Upper lobe of left lung (tissue), 6 donors: ENCODE data around the gene DIAPH2. TPM values are rescaled to one million over a fixed set of nuclear protein-coding genes. Genes with fewer than 3 reads are reported as not detected.
"Not testable (repeated sequence)": the region's sequence is repeated elsewhere in the genome, so short reads cannot be mapped to it uniquely, and the experiment has no call there.

Experiments
- ATAC-seq, 2 donors: fragments of 200-7000 bp; cut with Tn5 transposase; one replicate each; pipeline ENCODE4 v1.9.1; 2022; ENCODE audit warnings: mild to moderate bottlenecking in 2 of 2, moderate library complexity in 2 of 2; ENCODE audit not compliant: low FRiP score in 2 of 2
- DNase-seq, 2 donors: peaks; one replicate each; pipeline ENCODE4 v3.0.0-alpha.2; 2019 to 2020
- H3K27ac ChIP-seq, 4 donors: fragments of 200-600 bp; sonication (generic); one replicate each; pipeline ENCODE4 v1.5.1; 2016 to 2019
- H3K27me3 ChIP-seq, 4 donors: fragments of 200-600 bp; sonication (generic); one replicate each; pipeline ENCODE4 v1.5.1; 2017 to 2019
- H3K36me3 ChIP-seq, 4 donors: fragments of 200-600 bp; sonication (generic); one replicate each; pipeline ENCODE4 v1.5.1; 2016 to 2019
- H3K4me1 ChIP-seq, 4 donors: fragments of 200-600 bp; sonication (generic); one replicate each; pipeline ENCODE4 v1.5.1; 2018 to 2019
- H3K4me3 ChIP-seq, 4 donors: fragments of 200-600 bp; sonication (generic); one replicate each; pipeline ENCODE4 v1.5.1; 2017 to 2019; ENCODE audit warnings: mild to moderate bottlenecking in 2 of 4, moderate library complexity in 1 of 4
- H3K9me3 ChIP-seq, 4 donors: fragments of 200-600 bp; sonication (generic); one replicate each; pipeline ENCODE4 v1.5.1; 2018 to 2019
- EP300 ChIP-seq, 4 donors: sonication (generic); formaldehyde crosslinking; IDR thresholded peaks; one replicate each; pipeline ENCODE4 v1.5.1; 2017; ENCODE audit warnings: antibody characterized with exemption in 4 of 4, control low read depth in 2 of 4
- POLR2A ChIP-seq, 4 donors: fragments of 450-650 bp; IDR thresholded peaks; one replicate each; pipeline ENCODE4 v1.5.1; 2016 to 2017; ENCODE audit warnings: antibody characterized with exemption in 4 of 4, mild to moderate bottlenecking in 2 of 4
- POLR2AphosphoS5 ChIP-seq, 2 donors: sonication (generic); formaldehyde crosslinking; IDR thresholded peaks; one replicate each; pipeline ENCODE4 v1.5.1; 2017; ENCODE audit warnings: antibody characterized with exemption in 2 of 2
- WGBS, 2 donors: methylation state at CpG; one replicate each; pipeline ENCODE4 v1.1.5; 2017 to 2018; 5-methylcytosine and 5-hydroxymethylcytosine counted together
- total RNA-seq, 6 donors: library from RNA; depleted of rRNA in 4 of 6; stranded (reverse); fragments of >200 nt in 4 of 6; gene quantifications; one replicate each; pipeline versions ENCODE4 v1.1.0 to v1.2.1, GENCODE V29; 2016 to 2021
- TF ChIP-seq, protein P1 (sequence below), 6 experiments: fragments of 450-650 bp in 4 of 6; fragments of 200-600 bp in 2 of 6; sonication (generic) in 2 of 6; IDR thresholded peaks; one replicate each; pipeline ENCODE4 v1.5.1; 2016 to 2019; ENCODE audit warnings: antibody characterized with exemption in 6 of 6
- donor health status: DM: no; HTN: no; CAD: no; lungs with moderate emphysema.
- donor health status: DM: no; HTN: yes; CAD: no; lungs with severe emphysema.

The DIAPH2 gene
- total RNA-seq, 6 donors from 2014 or later: 22.5 to 107 (median 44.1) TPM

GRCh38 chrX:96729868-96730643 is 45.4 kb downstream of the DIAPH2 start:
- TF ChIP-seq POLR2A (IDR thresholded peaks at IDR 0.05) (no peak), POLR2AphosphoS5 (IDR thresholded peaks at IDR 0.05) (no peak), EP300 (IDR thresholded peaks at IDR 0.05) (no peak)
- TF ChIP-seq, protein P1, sequence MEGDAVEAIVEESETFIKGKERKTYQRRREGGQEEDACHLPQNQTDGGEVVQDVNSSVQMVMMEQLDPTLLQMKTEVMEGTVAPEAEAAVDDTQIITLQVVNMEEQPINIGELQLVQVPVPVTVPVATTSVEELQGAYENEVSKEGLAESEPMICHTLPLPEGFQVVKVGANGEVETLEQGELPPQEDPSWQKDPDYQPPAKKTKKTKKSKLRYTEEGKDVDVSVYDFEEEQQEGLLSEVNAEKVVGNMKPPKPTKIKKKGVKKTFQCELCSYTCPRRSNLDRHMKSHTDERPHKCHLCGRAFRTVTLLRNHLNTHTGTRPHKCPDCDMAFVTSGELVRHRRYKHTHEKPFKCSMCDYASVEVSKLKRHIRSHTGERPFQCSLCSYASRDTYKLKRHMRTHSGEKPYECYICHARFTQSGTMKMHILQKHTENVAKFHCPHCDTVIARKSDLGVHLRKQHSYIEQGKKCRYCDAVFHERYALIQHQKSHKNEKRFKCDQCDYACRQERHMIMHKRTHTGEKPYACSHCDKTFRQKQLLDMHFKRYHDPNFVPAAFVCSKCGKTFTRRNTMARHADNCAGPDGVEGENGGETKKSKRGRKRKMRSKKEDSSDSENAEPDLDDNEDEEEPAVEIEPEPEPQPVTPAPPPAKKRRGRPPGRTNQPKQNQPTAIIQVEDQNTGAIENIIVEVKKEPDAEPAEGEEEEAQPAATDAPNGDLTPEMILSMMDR (IDR thresholded peaks at IDR 0.05): no peak
- H3K4me3 ChIP-seq: no peak overlapping the region
- peak overlapping the region in 1 of 4 donors; percentile 30 for H3K27ac ChIP-seq
- DNase-seq (no peak), ATAC-seq (no peak)
- H3K36me3 ChIP-seq: no peaks in the 10 kb centered on the region
- H3K27me3 ChIP-seq: no peaks in the 10 kb centered on the region
- WGBS, 2 donors: 68 to 80% methylated on average over 2 of the region's 2 CpGs
- no peaks in the 10 kb centered on the region for H3K4me1 ChIP-seq
- no peaks in the 10 kb centered on the region for H3K9me3 ChIP-seq

GRCh38 chrX:96731000-96731399 is 46.4 kb downstream of the DIAPH2 start:
- not testable (repeated sequence) for H3K9me3 ChIP-seq, H3K27ac ChIP-seq, H3K36me3 ChIP-seq, H3K4me1 ChIP-seq, DNase-seq, H3K4me3 ChIP-seq, H3K27me3 ChIP-seq, ATAC-seq
- 94 to 95% methylated on average over 3 of the region's 3 CpGs for WGBS, 2 donors

DNA sequence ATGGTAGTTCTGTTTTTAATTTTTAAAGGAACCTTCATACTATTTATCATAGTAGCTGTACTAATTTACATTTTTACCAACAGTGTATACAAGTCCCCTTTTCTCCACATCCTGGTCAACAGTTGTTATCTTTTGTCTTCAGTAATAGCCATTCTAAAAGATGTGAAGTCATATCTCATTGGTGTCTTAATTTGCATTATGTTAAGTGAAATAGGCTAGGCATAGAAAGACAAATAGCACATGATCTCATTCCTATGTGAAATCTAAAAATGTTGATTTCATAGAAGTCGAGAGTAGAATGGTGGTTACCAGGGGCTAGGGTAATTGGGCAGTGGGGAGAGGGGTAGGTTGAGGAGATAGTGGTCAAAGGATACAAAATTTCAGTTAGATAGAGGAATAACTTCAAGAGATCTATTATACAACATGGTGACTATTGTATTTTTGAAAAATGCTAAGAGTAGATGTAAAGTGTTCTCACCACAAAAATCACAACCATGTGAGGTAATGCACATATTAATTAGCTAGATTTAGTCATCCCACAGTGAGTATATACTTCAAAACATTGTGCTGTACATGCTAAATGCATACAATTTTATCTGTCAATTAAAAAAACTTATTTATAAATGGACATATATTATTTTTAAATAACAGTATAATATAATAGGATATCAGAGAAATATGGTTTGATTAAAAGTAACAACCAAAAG is 58.9 kb downstream of the DIAPH2 start:
- Histone ChIP-seq H3K4me3 (no peak overlapping the region), H3K9me3 (no peaks in the 10 kb centered on the region), H3K27ac (no peak overlapping the region), H3K4me1 (no peaks in the 10 kb centered on the region), H3K27me3 (no peaks in the 10 kb centered on the region), H3K36me3 (no peaks in the 10 kb centered on the region)
- ATAC-seq (no peak), DNase-seq (no peak)
- WGBS, 2 donors: 83 to 100% methylated on average over 1 of the region's 1 CpG
- TF ChIP-seq POLR2AphosphoS5 (IDR thresholded peaks at IDR 0.05) (no peak), EP300 (IDR thresholded peaks at IDR 0.05) (no peak), POLR2A (IDR thresholded peaks at IDR 0.05) (no peak)
- TF ChIP-seq, protein P1 (IDR thresholded peaks at IDR 0.05): no peak

DNA sequence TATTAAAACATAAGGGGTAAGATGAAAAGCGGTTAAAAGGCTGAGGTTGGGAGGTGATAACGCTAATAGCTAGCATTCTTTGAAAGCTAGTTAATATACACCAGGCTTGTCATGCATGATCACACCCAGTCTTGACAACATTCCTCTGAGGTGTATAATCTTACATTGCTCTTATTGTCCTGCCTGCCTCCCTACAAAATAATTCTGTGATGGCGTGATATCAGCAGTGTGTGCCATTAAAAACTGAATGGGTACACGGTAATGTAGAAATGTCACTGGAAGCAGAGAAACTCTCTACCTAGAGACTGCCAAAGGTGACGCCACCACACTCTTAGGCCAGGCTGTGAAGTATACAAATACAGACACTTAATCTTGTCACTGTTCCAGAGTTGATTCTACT is 68.1 kb downstream of the DIAPH2 start:
- Histone ChIP-seq H3K9me3 (no peaks in the 10 kb centered on the region), H3K36me3 (no peaks in the 10 kb centered on the region), H3K27me3 (no peaks in the 10 kb centered on the region), H3K27ac (no peak overlapping the region), H3K4me1 (no peaks in the 10 kb centered on the region), H3K4me3 (no peak overlapping the region)
- ATAC-seq: peak in 1 of 2 donors; percentile 70
- TF ChIP-seq POLR2A (IDR thresholded peaks at IDR 0.05): no peak
- TF ChIP-seq, protein P1 (IDR thresholded peaks at IDR 0.05): no peak
- TF ChIP-seq POLR2AphosphoS5 (IDR thresholded peaks at IDR 0.05): no peak
- no peak for TF ChIP-seq EP300 (IDR thresholded peaks at IDR 0.05)
- DNase-seq: peak in 1 of 2 donors; percentile 25
- WGBS, 2 donors: 69 to 77% methylated on average over 5 of the region's 5 CpGs

DNA sequence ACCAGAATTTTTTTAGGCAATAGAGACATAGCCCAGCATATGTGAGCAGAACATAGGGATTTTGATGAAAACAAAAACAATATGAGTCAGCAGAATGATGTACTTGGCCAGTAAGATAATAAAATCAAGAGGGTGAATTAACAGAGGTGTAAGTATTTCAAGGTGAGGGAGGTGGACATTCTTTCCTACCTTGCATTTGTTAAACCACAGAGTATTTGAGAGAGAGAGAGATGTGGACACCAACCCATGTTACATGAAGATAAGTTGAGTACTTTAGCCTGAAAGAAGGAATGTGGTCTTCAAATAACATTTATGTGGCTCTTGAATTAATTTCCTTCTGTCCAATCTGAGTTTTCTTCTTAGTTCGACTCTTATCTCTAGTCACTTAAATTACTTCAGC is 68.6 kb downstream of the DIAPH2 start:
- Histone ChIP-seq H3K27me3 (no peaks in the 10 kb centered on the region), H3K27ac (no peak overlapping the region), H3K4me3 (no peak overlapping the region), H3K4me1 (no peaks in the 10 kb centered on the region), H3K9me3 (no peaks in the 10 kb centered on the region), H3K36me3 (no peaks in the 10 kb centered on the region)
- DNase-seq (no peak), ATAC-seq (no peak)
- 50 to 82% methylated on average over 1 of the region's 1 CpG for WGBS, 2 donors
- TF ChIP-seq EP300 (IDR thresholded peaks at IDR 0.05) (no peak), POLR2AphosphoS5 (IDR thresholded peaks at IDR 0.05) (no peak), POLR2A (IDR thresholded peaks at IDR 0.05) (no peak)
- TF ChIP-seq, protein P1 (IDR thresholded peaks at IDR 0.05): no peak
